HCT116 (cell line): ENCODE results near the gene XAF1. TPM values are rescaled to one million over a fixed set of nuclear protein-coding genes. Genes with fewer than 3 reads are reported as not detected.

Experiments
- ATAC-seq: fragments of 200-7000 bp; cut with Tn5 transposase; 2 replicates; pipeline ENCODE4 v1.9.1; 2020; ENCODE audit warnings: mild to moderate bottlenecking, moderate library complexity
- BruUV-seq: library from RNA; stranded (reverse); fragments of 400-500 nt; replicated peaks from 2 replicates; lab custom pipeline; 2021; lab: Mats Ljungman, UMichigan
- CTCF ChIA-PET: fragments of 300-600 bp; sonication (Branson Sonifier 250); formaldehyde crosslinking; loops from one replicate; lab custom pipeline; 2021; ENCODE audit warnings: antibody characterized with exemption; lab: Charles Lee
- POLR2A ChIA-PET: fragments of 300-600, 350-600 bp; sonication (Branson Sonifier 250); formaldehyde crosslinking; loops from one replicate; lab custom pipeline; 2021; ENCODE audit warnings: antibody characterized with exemption; lab: Charles Lee
- RAD21 ChIA-PET, 2 experiments: fragments of 300-600 bp; sonication (Branson Sonifier 250); formaldehyde crosslinking; loops; one replicate each; lab custom pipeline; 2023; ENCODE audit warnings: low total read pairs in 2 of 2; ENCODE audit not compliant: uncharacterized antibody in 2 of 2, unreplicated experiment in 2 of 2, low non-redundant PET in 1 of 2; lab: Charles Lee
- DNase-seq: peaks from one replicate; pipeline ENCODE4 v3.0.0-alpha.2; 2010; ENCODE audit warnings: low read depth, low spot score
- H2AFZ ChIP-seq: fragments of 200-600 bp; shearing (Covaris generic), sonication (generic); 2 replicates; pipeline ENCODE4 v1.6.1; 2017; ENCODE audit warnings: low read depth, mixed run types, mixed read lengths, antibody characterized with exemption, low read length; ENCODE audit not compliant: poor library complexity, severe bottlenecking
- H3K27ac ChIP-seq: 2 replicates; pipeline ENCODE4 v1.5.1; 2012; ENCODE audit warnings: low read depth, low read length
- H3K27me3 ChIP-seq: fragments of 200-600 bp; sonication (generic); 2 replicates; pipeline ENCODE4 v1.6.1; 2016; ENCODE audit warnings: mixed run types, low read length, mixed read lengths; ENCODE audit not compliant: insufficient read depth
- H3K36me3 ChIP-seq, 2 experiments: fragments of 200-500 bp in 1 of 2; fragments of 200-600 bp in 1 of 2; sonication (Bioruptor generic) in 1 of 2; sonication (generic) in 1 of 2; 2 replicates each; pipeline versions ENCODE4 v1.5.1 to v1.6.1; 2014 to 2016; ENCODE audit warnings: low read length in 2 of 2, inconsistent platforms in 1 of 2, mixed read lengths in 1 of 2, mixed run types in 1 of 2; ENCODE audit not compliant: insufficient read depth in 2 of 2, control insufficient read depth in 1 of 2
- H3K4me1 ChIP-seq, 2 experiments: fragments of 200-600 bp in 1 of 2; sonication (generic) in 1 of 2; 2 replicates each; pipeline versions ENCODE4 v1.5.1 to v1.6.1; 2012 to 2017; ENCODE audit warnings: low read length in 2 of 2, inconsistent platforms in 1 of 2, mild to moderate bottlenecking in 1 of 2, mixed read lengths in 1 of 2, mixed run types in 1 of 2, moderate library complexity in 1 of 2; ENCODE audit not compliant: insufficient read depth in 2 of 2, control insufficient read depth in 1 of 2
- H3K4me2 ChIP-seq: fragments of 200-600 bp; sonication (generic); 2 replicates; pipeline ENCODE4 v1.6.1; 2017; ENCODE audit warnings: mixed run types, low read length, mixed read lengths
- H3K4me3 ChIP-seq, 2 experiments: fragments of 200-600 bp in 1 of 2; sonication (generic) in 1 of 2; replicated peaks in 1 of 2; 2 replicates each; pipeline ENCODE4 v1.5.1; 2011 to 2016; ENCODE audit warnings: low read length in 2 of 2, control low read depth in 1 of 2, low read depth in 1 of 2, mild to moderate bottlenecking in 1 of 2, mixed read lengths in 1 of 2, mixed run types in 1 of 2
- H3K79me2 ChIP-seq: fragments of 200-600 bp; sonication (generic); 2 replicates; pipeline ENCODE4 v1.6.1; 2017; ENCODE audit warnings: mild to moderate bottlenecking, mixed run types, low read length, moderate library complexity, mixed read lengths; ENCODE audit not compliant: insufficient read depth
- H3K9ac ChIP-seq: fragments of 200-600 bp; sonication (generic); 2 replicates; pipeline ENCODE4 v1.6.1; 2016; ENCODE audit warnings: low read length, mixed read lengths
- H3K9me2 ChIP-seq: fragments of 200-600 bp; sonication (generic), shearing (Covaris generic); 2 replicates; pipeline ENCODE4 v1.6.1; 2017; ENCODE audit warnings: mixed run types, mild to moderate bottlenecking, moderate library complexity; ENCODE audit not compliant: insufficient read depth
- H3K9me3 ChIP-seq, 2 experiments: fragments of 200-500 bp in 1 of 2; fragments of 200-600 bp in 1 of 2; sonication (Bioruptor generic) in 1 of 2; sonication (generic) in 1 of 2; 2 replicates each; pipeline ENCODE4 v1.6.1; 2014 to 2017; ENCODE audit warnings: low read length in 2 of 2, mixed read lengths in 2 of 2, inconsistent platforms in 1 of 2, low read depth in 1 of 2, mild to moderate bottlenecking in 1 of 2, mixed run types in 1 of 2, moderate library complexity in 1 of 2; ENCODE audit not compliant: control insufficient read depth in 1 of 2, insufficient read depth in 1 of 2
- H4K20me1 ChIP-seq: fragments of 200-600 bp; sonication (generic), shearing (Covaris generic); 2 replicates; pipeline ENCODE4 v1.6.1; 2017; ENCODE audit warnings: mixed run types, mild to moderate bottlenecking, moderate library complexity; ENCODE audit not compliant: insufficient read depth
- CEBPB ChIP-seq: IDR thresholded peaks from 2 replicates; pipeline ENCODE4 v1.6.1; 2012; ENCODE audit warnings: low read depth
- CTCF ChIP-seq, 3 experiments: fragments of 200-600 bp in 1 of 3; sonication (generic) in 1 of 3; IDR thresholded peaks in 2 of 3; conservative IDR thresholded peaks in 1 of 3; 2 replicates each; pipeline ENCODE4 v1.5.1; 2012 to 2017; ENCODE audit warnings: low read depth in 2 of 3, low read length in 2 of 3, antibody characterized with exemption in 1 of 3, borderline replicate concordance in 1 of 3, control low read depth in 1 of 3, mild to moderate bottlenecking in 1 of 3, mixed read lengths in 1 of 3, mixed run types in 1 of 3, moderate library complexity in 1 of 3; ENCODE audit not compliant: insufficient read depth in 1 of 3
- EGR1 ChIP-seq: IDR thresholded peaks from 2 replicates; pipeline ENCODE4 v1.6.1; 2012; ENCODE audit warnings: low read depth
- ELF1 ChIP-seq: IDR thresholded peaks from 2 replicates; pipeline ENCODE4 v1.6.1; 2012; ENCODE audit warnings: low read depth, borderline replicate concordance
- EZH2 ChIP-seq: fragments of 200-600 bp; sonication (generic); IDR thresholded peaks from 2 replicates; pipeline ENCODE4 v1.6.1; 2017; ENCODE audit warnings: antibody characterized with exemption, mixed run types
- EZH2phosphoT487 ChIP-seq: fragments of 200-600 bp; IDR thresholded peaks from 2 replicates; pipeline ENCODE4 v1.6.1; 2018; ENCODE audit warnings: antibody characterized with exemption, borderline replicate concordance
- FOSL1 ChIP-seq: IDR thresholded peaks from 2 replicates; pipeline ENCODE4 v1.6.1; 2012; ENCODE audit warnings: low read depth
- JUND ChIP-seq: IDR thresholded peaks from 2 replicates; pipeline ENCODE4 v1.6.1; 2012
- MAX ChIP-seq: IDR thresholded peaks from 2 replicates; pipeline ENCODE4 v1.6.1; 2012
- POLR2AphosphoS5 ChIP-seq: IDR thresholded peaks from 2 replicates; pipeline ENCODE4 v1.6.1; 2011; ENCODE audit warnings: mild to moderate bottlenecking, low read depth, low read length, moderate library complexity
- RAD21 ChIP-seq: IDR thresholded peaks from 2 replicates; pipeline ENCODE4 v1.6.1; 2012; ENCODE audit warnings: low read depth, mild to moderate bottlenecking
- SIN3A ChIP-seq: IDR thresholded peaks from 2 replicates; pipeline ENCODE4 v1.6.1; 2012; ENCODE audit warnings: low read depth
- SP1 ChIP-seq: IDR thresholded peaks from 2 replicates; pipeline ENCODE4 v1.6.1; 2012; ENCODE audit warnings: low read depth
- YY1 ChIP-seq: IDR thresholded peaks from 2 replicates; pipeline ENCODE4 v1.6.1; 2011; ENCODE audit warnings: low read length, low read depth, moderate library complexity, mild to moderate bottlenecking; ENCODE audit not compliant: insufficient replicate concordance; ENCODE audit errors: extremely low read depth
- ZFX ChIP-seq: fragments of 450-650 bp; IDR thresholded peaks from 2 replicates; pipeline ENCODE4 v1.6.1; 2017
- intact Hi-C: fragments of 100-400 bp; cut with micrococcal nuclease; formaldehyde crosslinking; loops from 2 replicates; pipeline ENCODE4 v1.10.0; 2022
- total RNA-seq: library from RNA; stranded (reverse); gene quantifications from one replicate; pipeline ENCODE4 v1.2.1, GENCODE V29; 2021; ENCODE audit not compliant: unreplicated experiment

Gene XAF1
- total RNA-seq, 1 experiment from 2014 or later, result 0.25 TPM

- H2AFZ ChIP-seq, result no peak overlapping the region
- TF ChIP-seq JUND, result no peak
- no peak for TF ChIP-seq CEBPB
- TF ChIP-seq SIN3A, result no peak
- no peak for TF ChIP-seq MAX
- TF ChIP-seq EGR1, result no peak
- TF ChIP-seq EZH2, result no peak
- TF ChIP-seq ELF1, result no peak
- TF ChIP-seq, all 23 proteins: peak for 0
- Histone ChIP-seq H3K9me3 (no peaks in the 10 kb centered on the region), H3K79me2 (no peaks in the 10 kb centered on the region), H3K9me2 (no peaks in the 10 kb centered on the region), H3K4me1 (no peaks in the 10 kb centered on the region), H3K27me3 (peaks cover 27% of the 10 kb centered on the region; the same call in 1 of the 2 replicates), H3K36me3 (no peaks in the 10 kb centered on the region), H3K9ac (no peak overlapping the region), H4K20me1 (no peaks in the 10 kb centered on the region), H3K4me2 (no peak overlapping the region), H3K27ac (no peak overlapping the region), H3K4me3 (no peak overlapping the region)
- RAD21 ChIA-PET, result no interaction called here
- no peak for DNase-seq
- CTCF ChIA-PET, result interaction anchor here (0.7 kb wide), 1 partner anchor 48 kb away, joined by 3 read pairs; no protein-coding TSS in a partner anchor
- POLR2A ChIA-PET, result no interaction called here
- intact Hi-C loops, result no loop called here
- BruUV-seq, result no TSS peak
- no peak for ATAC-seq
These were observed 40.4 kb downstream of the XAF1 start for GRCh38 chr17:6796017-6796886.

- H4K20me1 ChIP-seq, result no peaks in the 10 kb centered on the region
- ChIA-PET RAD21 (no interaction called here), POLR2A (no interaction called here), CTCF (no interaction called here)
- H3K9ac ChIP-seq, result no peak overlapping the region
- no peak overlapping the region for H3K27ac ChIP-seq
- H3K27me3 ChIP-seq, result peaks cover 22% of the 10 kb centered on the region; the same call in 1 of the 2 replicates
- ATAC-seq (peak; percentile 20; the same call in 1 of the 2 replicates), DNase-seq (no peak)
- H3K4me2 ChIP-seq, result no peak overlapping the region
- H3K4me1 ChIP-seq, result no peaks in the 10 kb centered on the region
- H3K4me3 ChIP-seq, result no peak overlapping the region
- no peaks in the 10 kb centered on the region for H3K79me2 ChIP-seq
- intact Hi-C loops, result no loop called here
- H3K9me2 ChIP-seq, result no peaks in the 10 kb centered on the region
- TF ChIP-seq FOSL1 (no peak), SP1 (no peak), POLR2AphosphoS5 (no peak), CTCF (IDR thresholded peaks at IDR 0.05 in 2 of 3, conservative IDR thresholded peaks at IDR 0.05 in 1 of 3; ENCODE audit: borderline replicate concordance in 1 of 3, insufficient read depth in 1 of 3, low read depth in 2 of 3, low read length in 2 of 3) (no peak), RAD21 (no peak), YY1 (no peak), EZH2 (no peak), EZH2phosphoT487 (no peak), ZFX (no peak)
- no TSS peak for BruUV-seq
- no peak overlapping the region for H2AFZ ChIP-seq
- no peaks in the 10 kb centered on the region for H3K36me3 ChIP-seq
- no peaks in the 10 kb centered on the region for H3K9me3 ChIP-seq
These were observed 41.1 kb downstream of the XAF1 start for GRCh38 chr17:6796887-6797490.
